Sigmoid colon (tissue), 7 donors: ENCODE results near the gene NTN1. TPM values are rescaled to one million over a fixed set of nuclear protein-coding genes. Genes with fewer than 3 reads are reported as not detected.

ENCODE experiments used
- DNase-seq: peaks from one replicate; pipeline ENCODE4 v3.0.0-alpha.2; 2019
- H3K27ac ChIP-seq, 4 donors: fragments of 200-600 bp; sonication (generic); one replicate each; pipeline ENCODE4 v1.5.1; 2016 to 2019; ENCODE audit warnings: mild to moderate bottlenecking in 1 of 4
- H3K27me3 ChIP-seq, 3 donors: fragments of 200-600 bp; sonication (generic); one replicate each; pipeline ENCODE4 v1.5.1; 2019; ENCODE audit warnings: mild to moderate bottlenecking in 1 of 3
- H3K36me3 ChIP-seq, 4 donors: fragments of 200-600 bp; sonication (generic); one replicate each; pipeline ENCODE4 v1.5.1; 2016 to 2019
- H3K4me1 ChIP-seq, 4 donors: fragments of 200-600 bp; sonication (generic); one replicate each; pipeline ENCODE4 v1.5.1; 2017 to 2019
- H3K4me3 ChIP-seq, 4 donors: fragments of 200-600 bp; sonication (generic); one replicate each; pipeline ENCODE4 v1.5.1; 2017 to 2019; ENCODE audit warnings: mild to moderate bottlenecking in 2 of 4, moderate library complexity in 1 of 4
- H3K9me3 ChIP-seq, 4 donors: fragments of 200-600 bp in 3 of 4; sonication (generic) in 3 of 4; one replicate each; pipeline versions ENCODE4 v1.5.1 to v1.6.1; 2013 to 2019
- CTCF ChIP-seq, 4 experiments: fragments of 450-650 bp in 3 of 4; fragments of 200-600 bp in 1 of 4; IDR thresholded peaks; one replicate each; pipeline ENCODE4 v1.5.1; 2016 to 2019; ENCODE audit warnings: antibody characterized with exemption in 4 of 4, mild to moderate bottlenecking in 3 of 4, moderate library complexity in 2 of 4
- EP300 ChIP-seq, 4 donors: sonication (generic); formaldehyde crosslinking; IDR thresholded peaks; one replicate each; pipeline ENCODE4 v1.6.1; 2017; ENCODE audit warnings: antibody characterized with exemption in 4 of 4
- POLR2A ChIP-seq, 2 donors: fragments of 450-650 bp; IDR thresholded peaks; one replicate each; pipeline ENCODE4 v1.6.1; 2016; ENCODE audit warnings: antibody characterized with exemption in 2 of 2, mild to moderate bottlenecking in 2 of 2, moderate library complexity in 2 of 2
- POLR2AphosphoS5 ChIP-seq, 4 donors: sonication (generic); formaldehyde crosslinking; IDR thresholded peaks; one replicate each; pipeline ENCODE4 v1.6.1; 2017; ENCODE audit warnings: antibody characterized with exemption in 4 of 4
- WGBS, 2 donors: extraction: QIAGEN DNeasy Blood & Tissue Kit; methylation state at CpG; one replicate each; pipeline ENCODE4 v1.1.7; 2013; 5-methylcytosine and 5-hydroxymethylcytosine counted together
- intact Hi-C: fragments of 100-400 bp; cut with DNase I; formaldehyde crosslinking; loops from one replicate; pipeline ENCODE4 v1.15.1; 2023
- polyA plus RNA-seq, 3 donors: library from polyadenylated mRNA; stranded (reverse); fragments of 200-250 nt; gene quantifications; one replicate each; pipeline ENCODE4 v1.2.3, GENCODE V29; 2013
- total RNA-seq, 4 donors: library from RNA; depleted of rRNA; stranded (reverse); fragments of >200 nt; gene quantifications; one replicate each; pipeline ENCODE4 v1.1.0, GENCODE V29; 2016
- donor health status: healthy with polysubstance abuse.
- donor health status: Bipolar disorder and iron deficiency.
- donor health status: healthy.

The NTN1 gene
- total and polyA plus RNA-seq, 7 donors: 0.69 to 20.3 (median 10.5) TPM

GRCh38 chr17:9057310-9057709 lies 36.0 kb downstream of the NTN1 start:
- H3K36me3 ChIP-seq: no peaks in the 10 kb centered on the region
- no peaks in the 10 kb centered on the region for H3K27me3 ChIP-seq
- no peaks in the 10 kb centered on the region for H3K9me3 ChIP-seq
- TF ChIP-seq POLR2AphosphoS5 (IDR thresholded peaks at IDR 0.05) (no peak), EP300 (IDR thresholded peaks at IDR 0.05) (no peak), POLR2A (IDR thresholded peaks at IDR 0.05) (no peak), CTCF (IDR thresholded peaks at IDR 0.05) (no peak)
- H3K4me1 ChIP-seq: no peaks in the 10 kb centered on the region
- intact Hi-C loops: no loop called here
- DNase-seq: no peak
- no peak overlapping the region for H3K27ac ChIP-seq
- H3K4me3 ChIP-seq: no peak overlapping the region
- WGBS, 2 donors: 24 to 62% methylated on average over 7 of the region's 7 CpGs

- TF ChIP-seq EP300 (IDR thresholded peaks at IDR 0.05) (no peak), CTCF (IDR thresholded peaks at IDR 0.05) (no peak), POLR2AphosphoS5 (IDR thresholded peaks at IDR 0.05) (no peak), POLR2A (IDR thresholded peaks at IDR 0.05) (no peak)
- Histone ChIP-seq H3K27ac (no peak overlapping the region), H3K27me3 (no peaks in the 10 kb centered on the region), H3K4me1 (no peaks in the 10 kb centered on the region), H3K9me3 (no peaks in the 10 kb centered on the region), H3K36me3 (no peaks in the 10 kb centered on the region), H3K4me3 (no peak overlapping the region)
- no peak for DNase-seq
- intact Hi-C loops: no loop called here
- 79 to 84% methylated on average over 9 of the region's 9 CpGs for WGBS, 2 donors
These were observed 41.1 kb downstream of the NTN1 start for GRCh38 chr17:9062399-9062902.

- TF ChIP-seq POLR2A (IDR thresholded peaks at IDR 0.05) (no peak), POLR2AphosphoS5 (IDR thresholded peaks at IDR 0.05) (no peak), CTCF (IDR thresholded peaks at IDR 0.05) (no peak), EP300 (IDR thresholded peaks at IDR 0.05) (no peak)
- Histone ChIP-seq H3K36me3 (no peaks in the 10 kb centered on the region), H3K27ac (no peak overlapping the region), H3K27me3 (no peaks in the 10 kb centered on the region), H3K9me3 (no peaks in the 10 kb centered on the region), H3K4me3 (no peak overlapping the region), H3K4me1 (no peaks in the 10 kb centered on the region)
- intact Hi-C loops: no loop called here
- no peak for DNase-seq
- WGBS, 2 donors: 87 to 91% methylated on average over 6 of the region's 6 CpGs
These were observed 43.1 kb downstream of the NTN1 start for GRCh38 chr17:9064311-9064834.

GRCh38 chr17:9071016-9071415 lies 49.7 kb downstream of the NTN1 start:
- 87 to 89% methylated on average over 10 of the region's 10 CpGs for WGBS, 2 donors
- peaks cover 0 to 24% (median 18%) of the 10 kb centered on the region in 4 donors for H3K4me1 ChIP-seq
- intact Hi-C loops: no loop called here

More at GRCh38 chr17:9071016-9071415, 49.7 kb downstream of the NTN1 start:
- DNase-seq: no peak
- TF ChIP-seq POLR2A (IDR thresholded peaks at IDR 0.05) (no peak), POLR2AphosphoS5 (IDR thresholded peaks at IDR 0.05) (no peak), EP300 (IDR thresholded peaks at IDR 0.05) (no peak), CTCF (IDR thresholded peaks at IDR 0.05) (no peak)
- Histone ChIP-seq H3K9me3 (no peaks in the 10 kb centered on the region), H3K4me3 (no peak overlapping the region), H3K36me3 (no peaks in the 10 kb centered on the region), H3K27me3 (no peaks in the 10 kb centered on the region), H3K27ac (no peak overlapping the region)
